Epithelial cell of esophagus (primary cell): ENCODE results near the gene MYO5B.

ENCODE experiments used
- DNase-seq: peaks from one replicate; pipeline ENCODE4 v3.0.0; 2010; ENCODE audit warnings: low read depth
- H3K4me3 ChIP-seq: 2 replicates; pipeline ENCODE4 v1.5.1; 2011; ENCODE audit warnings: mild to moderate bottlenecking, low read length, control low read depth
- CTCF ChIP-seq: IDR thresholded peaks from 2 replicates; pipeline ENCODE4 v1.5.1; 2011; ENCODE audit warnings: low read depth, mild to moderate bottlenecking, low read length, control low read depth, inconsistent platforms; ENCODE audit not compliant: insufficient read depth; ENCODE audit errors: missing control alignments

MYO5B gene

GRCh38 chr18:50177294-50177992, 17.5 kb downstream of the MYO5B start:
- no peak for DNase-seq
- no peak for TF ChIP-seq CTCF

GRCh38 chr18:50172367-50172766, 22.6 kb downstream of the MYO5B start:
- H3K4me3 ChIP-seq, result no peak overlapping the region
- DNase-seq, result peak; percentile 70
- no peak for TF ChIP-seq CTCF

More at GRCh38 chr18:50177294-50177992, 17.5 kb downstream of the MYO5B start:
- H3K4me3 ChIP-seq, result no peak overlapping the region

GRCh38 chr18:50171406-50171805, 23.5 kb downstream of the MYO5B start:
- no peak for TF ChIP-seq CTCF
- no peak for DNase-seq
- no peak overlapping the region for H3K4me3 ChIP-seq

- H3K4me3 ChIP-seq, result no peak overlapping the region
- no peak for TF ChIP-seq CTCF
- DNase-seq, result no peak
These were observed 24.9 kb downstream of the MYO5B start for GRCh38 chr18:50170004-50170403.

GRCh38 chr18:50169149-50169548, 25.8 kb downstream of the MYO5B start:
- H3K4me3 ChIP-seq, result no peak overlapping the region
- TF ChIP-seq CTCF, result no peak
- DNase-seq, result no peak

GRCh38 chr18:50167966-50168365, 27.0 kb downstream of the MYO5B start:
- DNase-seq, result no peak
- no peak for TF ChIP-seq CTCF
- H3K4me3 ChIP-seq, result no peak overlapping the region

GRCh38 chr18:50166901-50167300, 28.0 kb downstream of the MYO5B start:
- DNase-seq, result no peak
- H3K4me3 ChIP-seq, result no peak overlapping the region
- no peak for TF ChIP-seq CTCF
